RCC 7860 (cell line): ENCODE measurements around the gene CCDC81.
"Not testable (repeated sequence)": the region's sequence is repeated elsewhere in the genome, so short reads cannot be mapped to it uniquely, and the experiment has no call there.

ENCODE experiments used
- DNase-seq: peaks from one replicate; pipeline ENCODE4 v3.0.0-alpha.2; 2015; ENCODE audit warnings: low spot score
- FAIRE-seq: peaks from 2 replicates; lab custom pipeline; 2012; peaks lifted over from hg19 to GRCh38; lab: Jason Lieb, UNC

The CCDC81 gene

DNA sequence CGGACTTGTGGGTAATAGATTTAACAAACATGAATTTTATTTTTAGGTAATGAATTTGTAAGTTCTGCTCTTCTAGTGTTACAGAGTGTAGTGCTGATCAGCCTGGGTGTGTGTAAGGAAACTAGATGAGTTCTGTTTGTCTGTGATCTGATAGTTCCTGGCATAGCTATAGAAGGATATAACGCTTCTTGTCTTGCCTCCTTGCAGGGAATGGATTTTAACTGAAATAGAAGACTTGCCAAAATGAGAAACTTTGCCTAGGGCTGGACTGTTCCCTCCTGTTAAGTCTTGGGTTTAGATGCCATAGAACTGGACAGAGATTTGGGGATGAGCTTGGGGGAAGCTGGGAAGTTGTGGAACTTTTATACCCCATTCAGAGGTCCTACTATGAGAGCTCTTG is 11.6 kb downstream of the CCDC81 start:
- no peak for FAIRE-seq
- DNase-seq = no peak

GRCh38 chr11:86386746-86387145 is 12.1 kb downstream of the CCDC81 start:
- DNase-seq (no peak), FAIRE-seq (no peak)

DNA sequence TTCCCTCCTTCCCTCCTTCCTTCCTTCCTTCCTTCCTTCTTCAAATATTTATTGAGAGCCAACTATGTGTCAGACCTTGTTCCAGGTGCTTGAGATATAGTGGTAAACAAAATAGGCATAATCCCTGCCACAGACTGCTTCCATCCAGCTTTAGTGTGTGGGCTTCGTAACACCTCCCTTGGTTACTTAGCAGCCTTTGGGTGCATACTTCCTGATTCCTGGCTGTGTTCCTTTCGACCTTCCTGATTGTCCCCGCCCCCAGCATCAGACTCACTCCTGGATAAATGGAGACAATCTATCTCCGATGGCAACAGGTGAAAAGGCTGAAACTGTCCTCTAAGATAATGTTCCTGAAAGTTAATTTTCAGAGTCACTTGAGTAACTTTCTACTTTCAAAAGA is 13.5 kb downstream of the CCDC81 start:
- DNase-seq (no peak), FAIRE-seq (no peak)

DNA sequence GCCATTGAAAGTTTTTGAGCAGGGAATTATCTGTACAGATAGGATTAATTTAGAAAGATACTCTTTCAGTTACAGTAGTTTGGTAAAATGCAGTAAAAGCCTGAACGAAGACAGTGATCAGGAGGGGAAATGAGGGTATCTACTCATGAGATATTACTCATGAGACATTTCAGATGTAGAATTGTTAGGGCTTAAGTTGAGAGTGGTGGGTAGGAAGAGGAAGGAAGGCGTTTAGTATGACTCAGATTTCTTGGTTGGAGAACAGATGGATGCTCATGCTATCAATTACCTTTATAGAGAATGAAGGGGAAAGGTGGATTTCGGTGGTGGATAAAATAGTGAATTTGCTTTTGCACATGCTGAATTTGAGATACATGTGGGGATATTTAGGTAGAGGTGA is 15.8 kb downstream of the CCDC81 start:
- FAIRE-seq (no peak), DNase-seq (no peak)

DNA sequence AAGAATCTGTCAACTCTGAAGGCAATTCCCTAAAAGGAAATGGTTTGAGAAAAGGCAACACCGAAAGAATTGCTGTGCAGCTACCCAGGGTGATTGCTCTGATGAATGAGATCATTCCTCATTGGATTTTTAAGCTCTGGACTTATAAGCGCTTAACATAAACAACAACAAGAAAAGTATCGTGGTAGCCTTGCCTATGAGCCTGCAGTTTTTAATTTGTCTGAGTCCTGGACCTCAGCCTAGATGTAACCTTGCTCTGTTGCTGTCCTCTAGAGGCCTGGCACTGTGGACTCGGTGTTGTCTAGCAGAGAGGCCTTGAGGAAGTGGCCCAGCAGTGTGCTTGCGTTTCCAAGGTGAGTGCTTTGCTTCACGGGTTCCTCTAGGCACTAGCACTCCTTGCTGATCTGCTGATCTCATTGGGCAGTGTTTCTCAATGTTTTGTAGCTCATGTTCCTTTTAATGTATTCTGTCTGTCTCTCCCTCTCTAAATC is 20.4 kb downstream of the CCDC81 start:
- DNase-seq (no peak), FAIRE-seq (no peak)

DNA sequence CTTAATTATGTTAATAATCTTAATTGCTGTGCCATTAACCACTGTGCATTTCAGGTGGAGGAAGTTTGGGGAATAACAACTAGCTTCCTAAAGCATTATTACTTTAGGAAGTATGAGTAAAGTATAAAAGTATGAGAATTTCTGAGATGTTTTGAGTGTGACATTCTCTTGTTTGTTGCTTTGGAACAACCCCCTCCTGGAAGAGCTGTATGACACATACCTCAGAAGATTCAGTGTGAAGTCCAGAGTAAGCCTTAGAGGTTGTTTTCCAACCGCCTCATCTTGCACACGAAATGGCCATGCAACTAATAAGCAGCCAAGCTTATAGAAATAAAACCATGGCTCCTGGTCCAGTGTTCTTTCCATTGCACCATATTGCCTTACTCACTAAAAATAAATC is 21.7 kb downstream of the CCDC81 start:
- no peak for FAIRE-seq

GRCh38 chr11:86397351-86397750 is 22.7 kb downstream of the CCDC81 start:
- DNase-seq (no peak), FAIRE-seq (no peak)

More for the DNA sequence above, 21.7 kb downstream of the CCDC81 start:
- DNase-seq = no peak

DNA sequence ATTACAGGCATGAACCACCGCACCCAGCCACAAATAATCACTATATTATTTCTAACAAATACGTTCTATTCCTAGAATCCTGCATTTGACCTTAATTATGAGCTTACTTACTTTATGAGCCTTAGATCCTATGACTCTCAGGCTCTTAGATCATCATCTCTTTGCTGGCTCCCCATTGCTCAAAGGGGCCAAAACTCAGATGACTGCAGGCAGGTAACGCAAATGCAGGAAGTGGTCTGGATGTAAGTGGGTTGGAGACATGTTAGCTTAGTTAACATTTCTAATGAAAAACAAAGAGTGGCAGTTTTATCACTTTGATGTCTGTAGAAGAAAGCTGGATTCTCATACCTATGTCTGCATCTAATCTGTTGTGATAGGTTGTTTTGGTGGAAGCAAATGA is 23.4 kb downstream of the CCDC81 start:
- DNase-seq (no peak), FAIRE-seq (no peak)

DNA sequence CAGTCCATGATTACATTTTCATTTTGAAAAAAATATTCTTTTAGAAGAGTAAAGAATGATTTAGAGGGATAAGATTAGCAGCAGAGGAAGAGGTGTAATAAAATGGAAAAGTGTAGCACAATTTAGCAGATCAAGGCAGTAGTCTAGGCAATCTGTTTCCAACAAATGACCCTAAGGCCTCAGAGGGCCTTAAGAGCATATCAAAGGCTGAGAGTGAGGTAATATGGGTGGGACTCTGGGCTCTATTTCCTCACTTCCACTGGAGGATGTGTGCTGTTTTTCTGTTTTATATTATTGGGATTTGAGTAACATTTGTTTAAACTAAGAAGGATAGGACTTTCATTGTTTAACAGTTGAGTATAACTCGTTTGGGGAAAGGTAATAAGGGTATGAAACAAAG is 28.8 kb downstream of the CCDC81 start:
- FAIRE-seq (no peak), DNase-seq (no peak)

GRCh38 chr11:86408845-86409244 is 34.2 kb downstream of the CCDC81 start:
- no peak for DNase-seq
- FAIRE-seq = no peak

DNA sequence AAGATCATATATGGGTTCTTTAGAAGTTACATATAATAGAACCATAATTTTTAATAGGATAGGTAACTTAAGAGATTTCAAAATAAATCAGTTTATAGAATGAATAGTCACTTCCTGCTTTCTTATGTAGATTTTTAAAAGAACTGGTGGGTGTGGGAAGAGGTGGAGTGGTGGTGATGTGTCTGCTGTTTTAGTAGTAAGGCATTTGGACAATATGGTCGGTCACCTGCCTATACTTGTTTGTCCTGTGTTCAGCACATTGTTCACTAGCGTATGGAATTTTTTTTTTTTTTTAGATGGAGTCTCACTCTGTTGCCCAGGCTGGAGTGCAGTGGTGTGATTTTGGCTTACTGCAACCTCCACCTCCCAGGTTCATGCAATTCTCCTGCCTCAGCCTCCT is 39.3 kb downstream of the CCDC81 start:
- FAIRE-seq = no peak

GRCh38 chr11:86415026-86415425 is 40.3 kb downstream of the CCDC81 start:
- no peak for DNase-seq
- no peak for FAIRE-seq

More for the DNA sequence above, 39.3 kb downstream of the CCDC81 start:
- no peak for DNase-seq

GRCh38 chr11:86416494-86416893 is 41.8 kb downstream of the CCDC81 start:
- no peak for DNase-seq
- FAIRE-seq = no peak

- DNase-seq, FAIRE-seq: not testable (repeated sequence)
Measured at GRCh38 chr11:86416951-86417350, 42.3 kb downstream of the CCDC81 start.

- FAIRE-seq = no peak
- no peak for DNase-seq
Measured at GRCh38 chr11:86418106-86418505, 43.4 kb downstream of the CCDC81 start.

- no peak for DNase-seq
- no peak for FAIRE-seq
Measured at GRCh38 chr11:86418513-86418912, 43.8 kb downstream of the CCDC81 start.

DNA sequence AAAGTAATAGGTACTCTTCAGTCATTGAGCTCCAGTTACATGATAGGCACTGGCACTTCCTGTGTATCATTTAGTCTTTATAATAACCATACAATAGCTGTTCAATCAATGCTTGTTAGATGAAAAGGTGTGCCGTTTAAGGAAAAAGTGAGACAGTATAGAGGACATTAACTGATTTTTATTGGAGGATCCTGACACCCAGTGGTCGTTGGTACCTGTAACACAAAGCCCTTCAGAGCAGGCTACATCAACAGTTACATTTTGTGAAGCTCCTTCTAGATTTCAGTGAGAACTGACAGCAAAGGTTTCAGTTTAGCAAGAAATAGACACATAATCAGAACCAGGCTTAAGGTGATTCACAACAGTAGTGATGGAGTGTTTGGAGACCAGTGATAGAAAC is 44.2 kb downstream of the CCDC81 start:
- FAIRE-seq (no peak), DNase-seq (no peak)

- FAIRE-seq (no peak), DNase-seq (no peak)
Measured at GRCh38 chr11:86421946-86422345, 47.3 kb downstream of the CCDC81 start.

DNA sequence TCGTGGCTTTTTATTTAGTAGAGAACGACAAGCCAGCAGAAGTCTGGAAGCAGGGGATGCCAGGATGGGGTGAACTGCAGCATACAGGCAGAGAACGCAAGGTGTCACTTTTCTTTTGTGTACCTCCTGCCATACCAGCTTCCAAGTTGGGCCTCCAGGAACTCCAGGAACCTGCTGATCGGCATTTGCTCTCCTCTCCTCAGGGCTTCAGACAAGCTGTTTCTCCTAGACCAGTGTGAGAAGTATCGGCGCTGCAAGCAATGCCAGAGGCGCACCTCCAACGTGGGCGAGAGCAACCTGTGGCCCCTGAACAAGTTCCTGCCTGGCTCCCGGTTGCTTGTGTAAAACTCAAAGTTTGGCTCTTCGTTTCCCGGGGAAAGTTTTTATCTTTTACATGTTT is 47.7 kb downstream of the CCDC81 start:
- no peak for FAIRE-seq
- DNase-seq = no peak

GRCh38 chr11:86423488-86423887 is 48.8 kb downstream of the CCDC81 start:
- FAIRE-seq = not testable (repeated sequence)

GRCh38 chr11:86427441-86427840 is 52.8 kb downstream of the CCDC81 start:
- DNase-seq (no peak), FAIRE-seq (no peak)

More at GRCh38 chr11:86423488-86423887, 48.8 kb downstream of the CCDC81 start:
- DNase-seq = not testable (repeated sequence)

DNA sequence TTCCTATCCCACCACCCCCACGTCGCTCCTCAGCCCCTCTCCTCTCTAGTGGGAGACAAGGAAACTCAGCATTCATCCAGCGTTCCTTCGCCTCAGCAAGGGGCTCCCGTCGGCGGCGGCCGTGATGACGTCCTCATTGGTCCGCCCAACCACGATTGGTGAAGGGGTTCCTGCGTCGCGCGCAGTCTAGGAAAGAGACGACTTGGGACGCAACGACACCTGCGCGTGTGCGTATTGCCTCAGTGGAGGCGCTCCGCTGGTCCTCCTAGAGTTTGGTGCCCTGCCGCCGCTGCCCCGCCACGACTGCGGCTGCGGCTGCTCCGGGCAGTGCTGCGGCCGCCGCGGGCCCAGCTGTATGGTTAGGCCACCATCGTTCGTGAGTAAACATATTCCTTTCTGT is 56.6 kb downstream of the CCDC81 start:
- no peak for FAIRE-seq
- no peak for DNase-seq

DNA sequence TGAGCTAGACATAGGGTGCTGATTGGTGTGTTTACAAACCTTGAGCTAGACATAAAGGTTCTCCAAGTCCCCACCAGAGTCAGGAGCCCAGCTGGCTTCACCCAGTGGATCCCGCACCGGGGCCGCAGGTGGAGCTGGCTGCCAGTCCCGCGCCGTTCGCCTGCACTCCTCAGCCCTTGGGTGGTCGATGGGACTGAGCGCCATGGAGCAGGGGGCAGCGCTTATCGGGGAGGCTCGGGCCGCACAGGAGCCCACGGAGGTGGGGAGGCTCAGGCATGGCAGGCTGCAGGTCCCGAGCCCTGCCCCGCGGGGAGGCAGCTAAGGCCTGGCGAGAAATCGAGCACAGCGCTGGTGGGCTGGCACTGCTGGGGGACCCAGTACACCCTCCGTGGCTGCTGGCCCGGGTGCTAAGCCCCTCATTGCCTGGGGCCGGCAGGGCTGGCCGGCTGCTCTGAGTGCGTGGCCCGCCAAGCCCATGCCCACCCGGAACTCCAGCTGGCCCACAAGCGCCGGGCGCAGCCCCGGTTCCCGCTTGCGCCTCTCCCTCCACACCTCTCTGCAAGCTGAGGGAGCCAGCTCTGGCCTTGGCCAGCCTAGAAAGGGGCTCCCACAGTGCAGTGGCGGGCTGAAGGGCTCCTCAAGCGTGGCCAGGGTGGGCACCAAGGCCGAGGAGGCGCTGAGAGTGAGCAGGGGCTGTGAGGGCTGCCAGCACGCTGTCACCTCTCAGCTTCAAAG is 58.8 kb downstream of the CCDC81 start:
- not testable (repeated sequence) for DNase-seq, FAIRE-seq
